IPS DF 6.9 (cell line): Measurements from ENCODE around the gene AIMP2.
A peak's percentile ranks its signal among the peaks of the same experiment; 100 is the strongest.
"Not testable (repeated sequence)": the region's sequence is repeated elsewhere in the genome, so short reads cannot be mapped to it uniquely, and the experiment has no call there.

Experiments
- DNase-seq: peaks from one replicate; pipeline ENCODE4 v3.0.0-alpha.2; 2013; ENCODE audit warnings: low read depth, low spot score
- H3K27ac ChIP-seq: one replicate; pipeline ENCODE4 v1.5.1; 2013; ENCODE audit warnings: low read length, control low read depth
- H3K27me3 ChIP-seq: 2 replicates; pipeline ENCODE4 v1.6.1; 2013; ENCODE audit warnings: mild to moderate bottlenecking, low read length; ENCODE audit not compliant: control insufficient read depth, insufficient read depth
- H3K36me3 ChIP-seq: 2 replicates; pipeline ENCODE4 v1.6.1; 2013; ENCODE audit warnings: low read length; ENCODE audit not compliant: control insufficient read depth, insufficient read depth
- H3K4me1 ChIP-seq: 2 replicates; pipeline ENCODE4 v1.6.1; 2013; ENCODE audit warnings: low read length; ENCODE audit not compliant: control insufficient read depth, insufficient read depth
- H3K4me3 ChIP-seq: 2 replicates; pipeline ENCODE4 v1.5.1; 2013; ENCODE audit warnings: mild to moderate bottlenecking, low read length
- H3K9me3 ChIP-seq: 2 replicates; pipeline ENCODE4 v1.6.1; 2013; ENCODE audit warnings: low read length, inconsistent platforms; ENCODE audit not compliant: control insufficient read depth, insufficient read depth
- WGBS: extraction: QIAGEN DNeasy Blood & Tissue Kit; methylation state at CpG from one replicate; pipeline ENCODE4 v1.1.7; 2013; ENCODE audit warnings: mixed read lengths, missing lambda C conversion rate; ENCODE audit not compliant: insufficient read length, insufficient coverage; 5-methylcytosine and 5-hydroxymethylcytosine counted together

Gene AIMP2

DNA sequence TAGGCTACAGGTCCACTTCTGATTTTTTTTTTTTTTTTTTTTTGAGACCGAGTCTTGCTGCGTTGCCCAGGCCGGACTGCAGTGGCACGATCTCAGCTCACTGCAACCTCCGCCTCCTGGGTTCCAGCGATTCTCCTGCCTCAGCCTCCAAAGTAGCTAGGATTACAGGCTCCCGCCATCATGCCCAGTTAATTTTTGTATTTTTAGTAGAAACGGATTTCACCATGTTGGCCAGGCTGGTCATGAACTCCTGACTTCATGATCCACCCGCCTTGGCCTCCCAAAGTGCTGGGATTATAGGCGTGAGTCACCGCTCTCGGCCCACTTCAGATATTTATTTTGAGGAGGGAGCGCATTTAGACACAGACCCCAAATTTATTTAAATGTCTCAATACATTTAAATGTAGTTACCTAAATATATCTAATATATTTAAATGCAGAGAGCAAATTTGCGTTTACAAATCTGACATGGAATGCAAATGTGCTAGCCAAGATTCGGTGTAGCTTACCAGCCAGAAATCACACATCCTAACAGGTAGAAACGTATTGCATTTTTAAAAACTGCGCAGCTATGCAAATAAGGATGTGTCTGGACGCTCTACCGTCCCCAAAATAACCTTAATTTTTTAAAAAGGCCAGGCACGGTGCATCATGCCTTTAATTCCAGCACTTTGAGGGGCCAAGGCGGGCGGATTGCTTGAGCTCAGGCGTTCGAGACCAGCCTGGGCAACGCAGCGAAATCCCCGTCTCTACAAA lies 1.1 kb upstream of the AIMP2 start:
- not testable (repeated sequence) for H3K36me3 ChIP-seq, H3K27ac ChIP-seq, H3K4me1 ChIP-seq, DNase-seq, H3K9me3 ChIP-seq, H3K27me3 ChIP-seq
- WGBS, result no CpG with 5 or more reads among the region's 27 CpGs
- peak overlapping the region; percentile 87; the same call in 1 of the 2 replicates for H3K4me3 ChIP-seq

DNA sequence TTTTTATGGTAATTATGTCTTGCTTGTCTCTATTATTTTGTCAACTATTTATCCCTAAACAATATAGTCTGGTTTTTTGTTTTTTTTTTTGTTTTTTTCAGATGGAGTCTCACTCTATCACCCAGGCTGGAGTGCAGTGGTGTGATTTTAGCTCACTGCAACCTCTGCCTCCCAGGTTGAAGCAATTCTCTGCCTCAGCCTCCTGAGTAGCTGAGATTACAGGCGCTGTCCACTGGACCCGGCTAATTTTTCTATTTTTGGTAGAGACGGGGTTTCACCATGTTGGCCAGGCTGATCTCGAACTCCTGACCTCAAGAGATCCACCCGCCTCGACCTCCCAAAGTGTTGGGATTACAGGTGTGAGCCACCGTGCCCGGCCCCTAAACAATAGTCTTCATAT lies 1.3 kb downstream of the AIMP2 start:
- not testable (repeated sequence) for H3K9me3 ChIP-seq, H3K4me1 ChIP-seq, H3K4me3 ChIP-seq, H3K27me3 ChIP-seq, H3K27ac ChIP-seq, DNase-seq
- WGBS, result no CpG with 5 or more reads among the region's 8 CpGs
- H3K36me3 ChIP-seq, result peaks cover 11% of the 10 kb centered on the region; the same call in 1 of the 2 replicates

DNA sequence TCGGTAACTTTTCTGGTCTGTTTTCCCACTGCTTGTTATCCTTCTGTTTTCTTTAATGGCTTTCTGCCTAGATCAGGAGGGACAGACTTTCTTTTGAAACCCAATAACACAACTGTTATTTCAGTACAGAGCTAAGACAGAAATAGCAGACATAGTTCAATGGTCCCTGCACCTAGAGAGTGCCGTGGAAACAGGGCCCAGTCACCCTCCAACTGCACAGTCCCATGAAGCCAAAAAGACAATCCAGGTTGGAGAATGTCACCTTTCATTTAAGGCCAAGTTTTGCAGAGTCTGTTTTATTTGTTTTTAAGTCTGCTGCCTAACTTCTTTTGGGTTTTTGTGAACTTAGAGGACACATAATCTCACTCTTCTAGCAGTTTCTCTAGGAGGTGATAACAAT lies 2.5 kb downstream of the AIMP2 start:
- WGBS, result no CpG with 5 or more reads among the region's 2 CpGs
- no peak overlapping the region for H3K4me3 ChIP-seq
- H3K4me1 ChIP-seq, result no peaks in the 10 kb centered on the region
- no peaks in the 10 kb centered on the region for H3K27me3 ChIP-seq
- peaks cover 15% of the 10 kb centered on the region; the same call in 1 of the 2 replicates for H3K36me3 ChIP-seq
- H3K27ac ChIP-seq, result no peak overlapping the region
- H3K9me3 ChIP-seq, result no peaks in the 10 kb centered on the region
- no peak for DNase-seq

DNA sequence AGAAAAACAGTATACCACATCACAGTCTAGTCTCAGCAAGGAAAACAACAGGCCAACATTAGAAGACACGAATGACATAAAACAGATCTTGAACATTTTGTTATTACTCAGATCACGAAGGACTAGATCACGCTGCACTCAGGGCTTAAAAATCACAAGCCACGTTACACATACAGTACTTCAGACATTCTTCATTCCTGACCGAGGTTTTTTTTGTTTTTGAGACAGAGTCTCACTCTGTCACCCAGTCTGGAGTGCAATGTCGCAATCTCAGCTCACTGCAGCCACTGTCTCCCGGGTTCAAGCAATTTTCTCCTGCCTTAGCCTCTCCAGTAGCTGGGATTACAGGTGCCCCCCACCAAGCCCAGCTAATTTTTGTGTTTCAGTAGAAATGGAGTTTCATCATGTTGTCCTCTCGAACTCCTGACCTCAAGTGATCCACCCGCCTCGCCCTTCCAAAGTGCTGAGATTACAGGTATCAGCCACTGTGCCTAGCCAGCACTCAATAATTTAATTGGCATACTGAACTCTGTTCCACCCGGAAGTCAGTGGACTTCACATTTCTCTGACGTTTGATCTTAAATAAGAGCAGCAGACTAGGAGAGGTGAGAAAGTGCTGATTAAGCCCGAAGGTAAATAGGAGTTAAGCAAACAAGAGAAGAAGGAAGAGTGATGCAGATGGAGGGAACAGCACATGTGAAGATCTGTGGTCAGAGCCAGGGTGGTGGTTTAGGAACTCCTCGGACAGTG lies 3.5 kb downstream of the AIMP2 start:
- no CpG with 5 or more reads among the region's 14 CpGs for WGBS
- H3K9me3 ChIP-seq, result no peaks in the 10 kb centered on the region
- no peak overlapping the region for H3K4me3 ChIP-seq
- no peak for DNase-seq
- no peaks in the 10 kb centered on the region for H3K27me3 ChIP-seq
- H3K36me3 ChIP-seq, result peaks cover 21% of the 10 kb centered on the region
- H3K4me1 ChIP-seq, result no peaks in the 10 kb centered on the region
- no peak overlapping the region for H3K27ac ChIP-seq

DNA sequence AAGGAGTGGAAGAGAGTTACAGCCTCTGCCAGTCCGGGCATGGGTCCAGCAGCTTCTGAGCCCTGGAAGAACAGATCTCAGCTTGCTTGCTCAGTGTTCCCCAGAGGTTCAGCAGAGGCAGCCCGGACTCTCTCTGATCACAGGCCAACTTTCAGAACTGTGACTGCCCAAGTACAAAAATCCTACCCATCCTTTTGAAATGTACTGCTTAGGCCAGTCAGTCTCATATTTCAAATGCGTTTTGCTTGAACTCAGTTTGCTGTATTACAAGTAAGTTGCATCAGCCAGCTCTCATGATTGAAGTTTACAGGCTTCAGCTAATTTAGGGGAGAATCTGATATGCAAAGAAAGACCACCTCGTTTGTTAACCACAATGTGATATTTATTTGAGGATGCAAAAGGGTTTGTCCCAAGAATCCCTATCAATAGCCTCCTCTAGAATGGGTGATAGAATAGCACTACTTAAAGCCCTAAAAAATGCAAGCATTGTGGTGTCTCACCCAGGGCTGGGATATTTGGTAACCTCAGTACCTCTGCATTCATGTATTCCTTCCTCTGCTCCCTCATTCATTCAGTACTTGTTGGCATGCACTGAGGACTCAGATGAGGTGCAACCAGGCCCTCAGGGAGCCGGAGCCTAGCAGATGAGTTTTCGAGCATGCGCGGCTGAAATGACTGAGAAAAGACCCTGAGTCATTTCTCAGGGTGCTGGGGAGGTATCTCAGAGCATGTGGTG lies 7.0 kb downstream of the AIMP2 start:
- H3K4me1 ChIP-seq, result no peaks in the 10 kb centered on the region
- H3K36me3 ChIP-seq, result peaks cover 34% of the 10 kb centered on the region
- no peak overlapping the region for H3K27ac ChIP-seq
- WGBS, result no CpG with 5 or more reads among the region's 8 CpGs
- DNase-seq, result no peak
- H3K4me3 ChIP-seq, result no peak overlapping the region
- H3K9me3 ChIP-seq, result no peaks in the 10 kb centered on the region
- H3K27me3 ChIP-seq, result no peaks in the 10 kb centered on the region

DNA sequence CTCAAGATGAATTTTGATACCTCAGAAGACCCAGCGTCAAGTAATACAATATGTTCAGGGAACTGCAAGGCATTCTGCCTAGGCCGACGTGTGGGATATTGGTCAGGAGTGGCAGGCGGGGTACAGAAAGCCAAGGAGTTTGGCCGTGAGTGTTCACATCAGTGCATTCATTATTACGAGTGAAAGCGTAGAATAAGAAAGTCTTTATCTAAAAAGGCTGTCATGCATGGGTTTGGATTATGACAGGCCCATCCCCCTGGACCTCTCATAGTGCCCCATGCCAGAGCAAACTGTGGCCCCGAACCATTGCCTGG lies 7.5 kb downstream of the AIMP2 start:
- DNase-seq, result no peak
- H3K9me3 ChIP-seq, result no peaks in the 10 kb centered on the region
- WGBS, result no CpG with 5 or more reads among the region's 8 CpGs
- H3K4me1 ChIP-seq, result no peaks in the 10 kb centered on the region
- H3K27ac ChIP-seq, result no peak overlapping the region
- H3K36me3 ChIP-seq, result peaks cover 34% of the 10 kb centered on the region
- H3K27me3 ChIP-seq, result no peaks in the 10 kb centered on the region
- H3K4me3 ChIP-seq, result no peak overlapping the region

DNA sequence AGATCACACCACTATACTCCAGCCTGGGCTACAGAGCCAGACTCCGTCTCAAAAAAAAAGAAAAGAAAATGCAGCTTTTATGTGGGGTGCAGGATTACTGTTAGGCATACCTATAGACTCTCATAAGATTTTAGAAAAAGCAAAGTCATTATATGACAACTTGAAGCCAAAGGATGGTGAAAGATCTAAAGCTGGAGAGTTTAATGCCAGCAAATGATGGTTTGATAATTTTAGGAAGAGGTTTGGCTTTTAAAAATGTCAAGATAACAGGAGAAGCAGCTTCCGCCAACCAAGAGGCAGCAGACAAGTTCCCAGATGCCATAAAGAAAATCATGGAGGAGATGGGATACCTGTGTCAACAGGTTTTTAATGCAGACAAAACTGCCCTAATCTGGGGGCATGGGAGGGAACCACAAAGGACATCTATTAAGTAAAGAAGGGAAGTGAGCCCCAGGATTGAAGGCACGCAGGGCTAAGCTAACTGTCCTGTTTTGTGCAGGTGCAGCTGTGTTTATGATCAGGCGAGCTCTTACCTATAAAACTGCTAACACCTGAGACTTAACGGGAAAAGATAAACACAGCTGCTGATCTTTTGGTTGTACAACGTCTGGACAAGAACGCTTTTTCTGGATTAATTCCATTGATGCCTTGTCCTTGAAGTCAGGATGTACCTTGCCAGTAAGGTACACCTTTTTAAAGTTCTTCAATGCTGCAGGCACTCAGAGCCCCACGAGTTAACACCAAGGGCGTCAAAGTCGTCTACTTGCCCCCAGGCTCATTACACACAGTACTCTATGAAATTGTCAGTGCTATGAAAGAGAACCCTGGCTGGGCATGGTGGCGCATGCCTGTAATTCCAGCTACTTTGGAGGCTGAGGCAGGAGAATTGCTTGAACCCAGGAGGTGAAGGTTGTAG lies 11.6 kb downstream of the AIMP2 start:
- DNase-seq, result no peak
- Histone ChIP-seq H3K9me3 (no peaks in the 10 kb centered on the region), H3K27ac (no peak overlapping the region), H3K27me3 (no peaks in the 10 kb centered on the region), H3K4me1 (no peaks in the 10 kb centered on the region), H3K4me3 (no peak overlapping the region), H3K36me3 (peaks cover 45% of the 10 kb centered on the region)
- no CpG with 5 or more reads among the region's 11 CpGs for WGBS

DNA sequence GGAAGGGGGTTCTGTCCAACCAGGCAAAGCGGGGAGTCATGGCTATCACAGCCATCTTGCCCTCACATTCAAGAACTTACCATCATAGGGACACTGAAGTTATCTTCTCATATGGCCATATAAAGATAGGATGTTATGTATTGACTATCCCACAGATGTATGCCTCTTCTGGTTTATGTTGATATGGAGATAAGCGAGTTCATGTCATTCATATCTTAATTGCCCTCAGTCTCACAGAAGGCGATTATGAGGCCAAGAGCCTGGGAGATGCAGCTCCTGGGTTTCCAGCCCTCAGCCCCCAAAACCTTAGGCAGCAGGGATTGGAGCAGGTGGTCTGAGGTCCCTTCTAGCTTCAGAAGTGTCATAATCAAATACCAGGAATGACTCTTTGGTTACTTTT lies 13.6 kb downstream of the AIMP2 start:
- Histone ChIP-seq H3K9me3 (no peaks in the 10 kb centered on the region), H3K27me3 (no peaks in the 10 kb centered on the region), H3K4me1 (no peaks in the 10 kb centered on the region), H3K4me3 (no peak overlapping the region), H3K36me3 (peaks cover 43% of the 10 kb centered on the region), H3K27ac (no peak overlapping the region)
- no CpG with 5 or more reads among the region's 3 CpGs for WGBS
- no peak for DNase-seq

DNA sequence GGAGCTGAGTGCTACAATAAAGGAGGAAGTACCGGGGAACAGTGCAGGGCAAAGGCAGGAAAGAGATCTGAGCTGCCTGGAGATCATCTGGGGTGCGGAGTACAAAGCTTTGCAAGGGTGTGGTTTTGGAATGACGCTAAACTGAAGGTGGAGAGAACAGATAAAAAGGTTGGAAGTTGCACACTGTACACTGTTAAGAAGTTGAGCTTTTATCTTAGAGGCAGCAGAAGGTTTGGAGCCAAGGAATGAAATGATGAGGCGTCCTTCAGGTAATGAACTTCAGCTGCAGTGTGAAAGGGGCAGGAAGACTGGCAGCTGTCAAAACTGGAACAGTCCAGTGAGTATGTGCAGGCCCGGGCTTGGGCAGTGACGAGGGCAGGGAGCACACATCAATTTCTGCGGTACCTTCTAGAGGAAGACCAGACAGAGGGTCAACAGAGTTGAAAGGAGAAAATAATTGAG lies 14.9 kb downstream of the AIMP2 start:
- peaks cover 41% of the 10 kb centered on the region for H3K36me3 ChIP-seq
- H3K27me3 ChIP-seq, result no peaks in the 10 kb centered on the region
- no peaks in the 10 kb centered on the region for H3K9me3 ChIP-seq
- no peaks in the 10 kb centered on the region for H3K4me1 ChIP-seq
- DNase-seq, result no peak
- no peak overlapping the region for H3K4me3 ChIP-seq
- WGBS, result no CpG with 5 or more reads among the region's 7 CpGs
- H3K27ac ChIP-seq, result no peak overlapping the region
